GM12891 (cell line): ENCODE data around the gene GPC5.

Source experiments
- PAX5 ChIP-seq: IDR thresholded peaks from 2 replicates; pipeline ENCODE4 v1.6.1; 2011; ENCODE audit warnings: low read length, moderate library complexity, mild to moderate bottlenecking; ENCODE audit not compliant: insufficient read depth, severe bottlenecking
- POLR2AphosphoS5 ChIP-seq: IDR thresholded peaks from 2 replicates; pipeline ENCODE4 v1.6.1; 2011; ENCODE audit warnings: low read depth, low read length, control low read depth
- SPI1 ChIP-seq: IDR thresholded peaks from 2 replicates; pipeline ENCODE4 v1.6.1; 2011; ENCODE audit warnings: low read depth, low read length, control low read depth
- TAF1 ChIP-seq: IDR thresholded peaks from 2 replicates; pipeline ENCODE4 v1.6.1; 2011; ENCODE audit warnings: low read depth, low read length, control low read depth

GRCh38 chr13:92218615-92219014, 820.2 kb downstream of the GPC5 start:
- TF ChIP-seq POLR2AphosphoS5 (no peak), TAF1 (no peak), PAX5 (no peak), SPI1 (no peak)
